Fibroblast of the aortic adventitia (primary cell): ENCODE results near the gene NFATC1. TPM values are rescaled to one million over a fixed set of nuclear protein-coding genes. Genes with fewer than 3 reads are reported as not detected.
A peak's percentile ranks its signal among the peaks of the same experiment; 100 is the strongest.

ENCODE experiments used
- DNase-seq: peaks from one replicate; pipeline ENCODE4 v3.0.0-alpha.2; 2010; ENCODE audit warnings: low read depth
- H3K4me3 ChIP-seq: 2 replicates; pipeline ENCODE4 v1.5.1; 2011; ENCODE audit warnings: low read depth, mild to moderate bottlenecking, control low read depth, low read length, moderate library complexity
- total RNA-seq: library from RNA; depleted of rRNA; stranded (reverse); fragments of >200 nt; gene quantifications from 2 replicates; pipeline ENCODE4 v1.2.3, GENCODE V29; 2012; ENCODE audit warnings: low replicate concordance
- TF ChIP-seq, protein P1 (sequence below): IDR thresholded peaks from 2 replicates; pipeline ENCODE4 v1.5.1; 2011; ENCODE audit warnings: mild to moderate bottlenecking, low read length, control low read depth, inconsistent platforms; ENCODE audit not compliant: insufficient read depth

The NFATC1 gene
- total RNA-seq, 1 donor = 3.0 TPM

DNA sequence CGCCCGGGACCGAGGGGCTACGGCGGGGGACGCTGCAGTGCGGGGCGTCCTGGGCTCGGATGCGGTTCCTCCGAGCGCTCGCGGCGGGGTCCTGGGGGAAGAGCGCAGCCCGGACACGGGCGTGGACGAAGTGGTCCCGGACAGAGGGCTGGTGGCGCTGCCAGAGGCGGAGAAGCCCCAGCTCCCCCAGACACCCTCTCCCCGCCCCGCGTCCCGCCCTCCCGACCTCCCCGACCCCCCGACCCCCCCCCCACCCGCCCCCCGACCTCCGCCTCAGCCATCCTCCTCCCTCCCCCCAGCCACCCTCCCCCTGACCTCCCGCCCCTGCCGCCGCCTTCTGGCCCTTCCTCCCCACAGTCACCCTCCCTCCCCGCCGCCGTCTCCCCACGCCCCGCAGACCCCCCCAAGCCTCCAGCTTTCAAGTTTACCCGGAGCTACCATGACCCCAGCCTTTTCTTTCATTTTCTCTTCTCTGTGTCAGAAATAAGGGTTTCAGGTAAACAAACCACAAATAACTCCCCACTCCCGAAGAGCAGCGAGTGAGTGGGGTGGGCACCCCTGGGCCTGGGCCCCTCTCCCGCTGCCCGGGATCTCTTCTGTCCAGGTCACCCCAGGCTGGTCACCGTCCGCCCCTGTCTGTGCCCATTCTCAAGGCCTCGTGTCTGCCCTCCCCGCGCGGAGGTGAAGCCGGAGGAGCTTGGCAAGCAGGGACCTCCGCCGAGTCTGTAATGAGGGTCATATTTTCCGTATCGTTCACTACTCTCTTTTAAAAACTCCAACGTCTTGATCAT is 5.1 kb downstream of the NFATC1 start:
- TF ChIP-seq, protein P1, sequence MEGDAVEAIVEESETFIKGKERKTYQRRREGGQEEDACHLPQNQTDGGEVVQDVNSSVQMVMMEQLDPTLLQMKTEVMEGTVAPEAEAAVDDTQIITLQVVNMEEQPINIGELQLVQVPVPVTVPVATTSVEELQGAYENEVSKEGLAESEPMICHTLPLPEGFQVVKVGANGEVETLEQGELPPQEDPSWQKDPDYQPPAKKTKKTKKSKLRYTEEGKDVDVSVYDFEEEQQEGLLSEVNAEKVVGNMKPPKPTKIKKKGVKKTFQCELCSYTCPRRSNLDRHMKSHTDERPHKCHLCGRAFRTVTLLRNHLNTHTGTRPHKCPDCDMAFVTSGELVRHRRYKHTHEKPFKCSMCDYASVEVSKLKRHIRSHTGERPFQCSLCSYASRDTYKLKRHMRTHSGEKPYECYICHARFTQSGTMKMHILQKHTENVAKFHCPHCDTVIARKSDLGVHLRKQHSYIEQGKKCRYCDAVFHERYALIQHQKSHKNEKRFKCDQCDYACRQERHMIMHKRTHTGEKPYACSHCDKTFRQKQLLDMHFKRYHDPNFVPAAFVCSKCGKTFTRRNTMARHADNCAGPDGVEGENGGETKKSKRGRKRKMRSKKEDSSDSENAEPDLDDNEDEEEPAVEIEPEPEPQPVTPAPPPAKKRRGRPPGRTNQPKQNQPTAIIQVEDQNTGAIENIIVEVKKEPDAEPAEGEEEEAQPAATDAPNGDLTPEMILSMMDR = no peak
- H3K4me3 ChIP-seq = peak overlapping the region; percentile 67
- DNase-seq = no peak

DNA sequence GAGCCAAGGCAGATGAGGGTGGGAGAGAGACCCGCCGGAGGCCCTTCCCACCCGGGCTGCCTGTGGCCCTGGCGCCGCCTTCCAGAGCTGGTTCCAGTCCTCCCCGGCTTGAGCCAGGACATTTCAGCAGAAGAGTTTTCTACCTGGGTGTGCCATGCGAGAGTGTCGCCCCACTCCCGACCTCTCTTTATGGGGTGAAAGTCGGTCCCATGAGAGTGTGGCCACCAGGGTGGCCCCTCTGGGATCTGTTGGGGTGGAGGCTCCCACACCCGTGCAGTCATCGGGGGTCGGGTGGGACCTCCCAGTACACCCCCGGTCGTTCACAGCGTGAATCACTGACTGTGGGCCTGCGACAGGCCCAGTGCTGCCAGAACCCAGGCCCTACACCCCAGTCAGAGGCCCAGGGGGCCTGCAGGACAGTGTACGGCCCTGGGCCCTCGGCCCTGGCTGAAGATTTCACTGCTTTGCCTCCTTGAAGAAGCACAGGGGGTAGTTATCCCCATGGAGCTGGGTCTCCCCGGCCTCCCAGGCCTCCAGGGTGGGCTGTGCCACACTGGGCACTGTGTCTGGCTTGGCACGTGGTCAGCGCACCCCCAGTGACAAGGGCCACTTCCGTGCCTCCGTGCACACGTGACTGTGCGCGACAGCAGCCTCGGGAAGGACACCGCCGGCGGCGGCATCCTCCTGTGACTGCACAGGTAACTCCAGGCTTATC is 5.9 kb downstream of the NFATC1 start:
- no peak for DNase-seq
- TF ChIP-seq, protein P1 = no peak
- H3K4me3 ChIP-seq = no peak overlapping the region

DNA sequence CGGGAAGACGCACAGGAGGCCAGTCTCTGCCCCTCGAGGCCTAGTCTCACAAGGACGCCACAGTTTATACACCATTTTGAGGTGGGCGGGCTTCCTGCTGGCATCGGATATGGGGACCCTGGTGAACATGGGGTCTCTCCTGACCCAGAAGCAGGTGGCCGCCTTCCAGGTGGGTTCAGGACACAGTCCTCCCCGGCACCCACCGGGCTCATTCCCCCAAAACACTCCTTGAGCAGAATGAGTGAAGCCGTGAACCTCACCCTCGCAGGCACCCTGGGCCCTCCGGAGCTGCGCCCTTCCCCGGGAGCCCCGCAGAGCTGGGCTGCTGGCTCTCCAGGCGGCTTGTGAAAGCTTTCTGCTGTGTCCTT is 6.5 kb downstream of the NFATC1 start:
- no peak overlapping the region for H3K4me3 ChIP-seq
- DNase-seq = no peak
- TF ChIP-seq, protein P1 = no peak

DNA sequence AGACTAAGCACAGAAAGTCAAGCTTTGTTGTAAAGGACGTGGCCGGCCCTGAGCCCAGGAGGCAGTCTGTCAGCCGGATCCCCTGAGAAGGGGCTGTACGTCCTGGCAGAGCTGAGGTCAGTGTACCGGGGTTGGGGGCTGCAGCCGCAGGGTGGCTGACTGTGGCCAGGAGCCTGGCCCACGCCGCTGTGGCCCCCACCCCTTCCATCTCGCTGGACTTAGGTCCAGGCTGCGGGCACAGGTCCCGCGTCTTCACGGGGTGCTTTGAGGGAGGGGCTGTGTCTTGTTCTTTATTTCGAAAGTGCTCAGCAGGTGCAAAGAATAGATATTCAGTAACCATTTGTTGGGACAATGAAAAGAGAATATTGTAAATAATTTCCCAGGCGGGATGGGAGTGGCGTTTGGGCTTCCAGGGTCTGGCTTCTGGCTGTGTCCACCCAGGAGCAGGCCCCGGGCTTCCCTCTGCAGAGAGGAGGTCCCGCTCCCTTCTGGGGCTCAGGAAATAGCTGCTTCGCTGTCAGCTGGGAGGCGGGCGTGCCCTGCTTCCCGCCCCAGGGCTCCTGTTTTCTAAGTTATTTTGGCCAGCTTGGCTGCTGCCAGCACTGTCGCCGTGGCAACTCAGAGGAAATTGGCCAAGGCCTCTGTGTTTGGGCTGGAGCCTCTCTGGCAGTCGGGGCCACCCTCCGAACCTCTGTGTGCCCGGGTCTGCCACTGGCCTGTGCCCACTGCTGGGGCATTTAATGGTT is 7.4 kb downstream of the NFATC1 start:
- no peak overlapping the region for H3K4me3 ChIP-seq
- peak; percentile 53 for DNase-seq
- TF ChIP-seq, protein P1 = no peak

DNA sequence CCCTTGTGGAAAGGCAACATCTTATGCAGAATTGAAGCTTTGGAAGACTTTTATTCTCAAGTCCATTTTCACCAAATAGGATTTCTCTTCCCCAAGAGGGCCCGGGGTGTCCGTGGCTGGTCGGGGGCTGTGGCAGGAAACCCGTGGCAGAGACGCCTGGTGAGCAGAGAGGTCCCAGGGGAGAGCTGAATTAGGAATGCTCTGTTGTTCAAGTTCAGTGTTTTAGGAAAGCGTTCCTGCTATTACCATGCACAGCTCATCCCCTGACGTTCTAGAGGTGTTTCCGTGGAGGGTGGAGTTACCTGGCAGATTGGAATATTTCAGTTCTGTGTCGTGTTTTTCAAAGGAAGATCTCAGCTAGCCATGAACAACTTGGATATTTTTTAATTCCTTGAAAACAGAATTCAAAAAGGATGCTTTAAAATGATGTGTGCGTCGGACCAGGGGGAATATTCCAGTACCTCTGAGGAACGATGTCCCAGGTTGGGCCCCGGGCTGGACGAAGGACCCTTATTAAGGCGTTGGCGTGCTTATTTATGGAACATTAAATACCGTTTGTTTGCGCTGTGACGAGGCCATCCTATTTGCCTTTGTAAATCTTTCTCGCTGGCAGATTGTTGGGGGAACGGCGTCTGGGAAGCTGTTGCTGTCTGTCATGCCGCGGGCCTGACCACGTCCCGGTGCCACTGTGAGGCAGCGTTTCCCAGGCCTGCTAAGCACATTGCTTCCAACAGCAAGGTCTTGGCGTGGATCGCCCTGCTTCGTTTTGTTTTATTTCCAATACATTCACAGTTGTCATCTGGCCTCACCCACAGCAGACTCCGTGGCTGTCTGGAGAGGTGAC is 8.2 kb downstream of the NFATC1 start:
- DNase-seq = no peak
- no peak overlapping the region for H3K4me3 ChIP-seq
- TF ChIP-seq, protein P1 = no peak

DNA sequence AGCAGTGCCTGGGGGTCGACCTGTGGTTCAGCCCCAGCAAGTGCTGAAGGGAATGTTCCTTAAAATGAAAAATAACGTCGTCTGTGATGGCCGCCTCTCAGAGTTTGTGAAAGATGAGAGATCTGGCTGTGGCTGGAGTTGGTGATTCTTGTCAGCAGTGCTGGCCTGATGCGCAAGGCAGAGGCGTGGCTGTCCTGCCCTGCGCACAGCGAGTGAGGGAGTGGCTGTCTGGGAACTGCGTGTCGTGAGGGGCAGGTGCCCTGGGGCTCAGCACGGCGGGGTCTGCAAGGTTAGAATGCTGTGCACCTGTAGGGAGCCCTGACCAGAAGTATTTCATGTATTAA is 8.8 kb downstream of the NFATC1 start:
- TF ChIP-seq, protein P1 = no peak
- H3K4me3 ChIP-seq = no peak overlapping the region
- no peak for DNase-seq
